Body of pancreas (tissue), 4 donors: ENCODE results near the gene FCRL5. TPM values are rescaled to one million over a fixed set of nuclear protein-coding genes. Genes with fewer than 3 reads are reported as not detected.

Experiments used
- ATAC-seq: fragments of 150-250 bp; one replicate; pipeline ENCODE4 v1.9.1; 2016
- DNase-seq, 4 donors: peaks; one replicate each; pipeline ENCODE4 v3.0.0-alpha.2; 2019
- H3K27ac ChIP-seq, 4 donors: fragments of 200-600 bp; sonication (generic); 1 replicate in 3 of 4; 2 replicates in 1 of 4; pipeline versions ENCODE4 v1.5.1 to v1.6.1; 2016 to 2019; ENCODE audit warnings: mild to moderate bottlenecking in 1 of 4, mixed read lengths in 1 of 4, moderate library complexity in 1 of 4
- H3K27me3 ChIP-seq, 2 donors: fragments of 200-600 bp; sonication (generic); one replicate each; pipeline ENCODE4 v1.6.0; 2016; ENCODE audit warnings: mild to moderate bottlenecking in 1 of 2
- H3K36me3 ChIP-seq, 2 donors: fragments of 200-600 bp; sonication (generic); replicated peaks in 1 of 2; 2 replicates each; pipeline ENCODE4 v1.5.1; 2016; ENCODE audit warnings: low read depth in 2 of 2; ENCODE audit not compliant: insufficient read depth in 1 of 2
- H3K4me1 ChIP-seq: fragments of 200-600 bp; sonication (generic); one replicate; pipeline ENCODE4 v1.6.0; 2016
- H3K4me3 ChIP-seq, 2 donors: fragments of 200-600 bp; sonication (generic); 1 replicate in 1 of 2; 2 replicates in 1 of 2; pipeline ENCODE4 v1.5.1; 2016 to 2019
- H3K9me3 ChIP-seq, 3 donors: fragments of 200-600 bp; sonication (generic); 1 replicate in 2 of 3; 2 replicates in 1 of 3; pipeline ENCODE4 v1.5.1; 2016
- CTCF ChIP-seq, 7 experiments: fragments of 450-650 bp in 4 of 7; fragments of 200-600 bp in 3 of 7; sonication (generic) in 3 of 7; IDR thresholded peaks; one replicate each; pipeline ENCODE4 v1.5.1; 2016 to 2019; ENCODE audit warnings: antibody characterized with exemption in 7 of 7
- POLR2A ChIP-seq, 3 donors: fragments of 450-650 bp; IDR thresholded peaks; one replicate each; pipeline ENCODE4 v1.6.1; 2016; ENCODE audit warnings: antibody characterized with exemption in 3 of 3, mild to moderate bottlenecking in 2 of 3
- WGBS, 2 donors: methylation state at CpG; one replicate each; pipeline ENCODE4 v1.1.5; 2017; 5-methylcytosine and 5-hydroxymethylcytosine counted together
- intact Hi-C: fragments of 100-400 bp; cut with DNase I; formaldehyde crosslinking; loops from one replicate; pipeline ENCODE4 v1.15.1; 2023
- total RNA-seq, 2 donors: library from RNA; depleted of rRNA; stranded (reverse); fragments of >200 nt; gene quantifications; one replicate each; pipeline ENCODE4 v1.1.0, GENCODE V29; 2016

Gene FCRL5
- total RNA-seq, 2 donors from 2014 or later = 0.33 to 0.52 TPM

- intact Hi-C loops = no loop called here
- DNase-seq = no peak
- no peaks in the 10 kb centered on the region for H3K27me3 ChIP-seq
- no peak overlapping the region for H3K4me3 ChIP-seq
- H3K4me1 ChIP-seq = no peaks in the 10 kb centered on the region
- no peak overlapping the region for H3K27ac ChIP-seq
- no peak for ATAC-seq
- WGBS, 2 donors = 65% methylated on average over 5 of the region's 5 CpGs
- H3K9me3 ChIP-seq = no peaks in the 10 kb centered on the region
- H3K36me3 ChIP-seq = no peaks in the 10 kb centered on the region
- TF ChIP-seq CTCF (IDR thresholded peaks at IDR 0.05) (no peak), POLR2A (IDR thresholded peaks at IDR 0.05) (no peak)
Observed at GRCh38 chr1:157466011-157466410, 86.3 kb downstream of the FCRL5 start.

Other genes with a start within 250 kb of the FCRL5 start
- not detected for gene FCRL4, start 45.6 kb upstream of the FCRL5 start, total RNA-seq
- not detected for gene FCRL3, start 148.3 kb upstream of the FCRL5 start, total RNA-seq
- not detected for gene FCRL2, start 224.6 kb upstream of the FCRL5 start, total RNA-seq